Chondrocyte (in vitro differentiated cells): ENCODE data around the gene FANCD2OS. TPM values are rescaled to one million over a fixed set of nuclear protein-coding genes. Genes with fewer than 3 reads are reported as not detected.
"Not testable (repeated sequence)": the region's sequence is repeated elsewhere in the genome, so short reads cannot be mapped to it uniquely, and the experiment has no call there.

Source experiments
- DNase-seq: peaks from one replicate; pipeline ENCODE4 v3.0.0; 2021; ENCODE audit warnings: mixed read lengths, low spot score
- H3K27ac Mint-ChIP-seq: one replicate; pipeline ENCODE4 v1.8.0; 2021; ENCODE audit warnings: mild to moderate bottlenecking, moderate library complexity, mixed read lengths; ENCODE audit not compliant: unreplicated experiment
- H3K27me3 Mint-ChIP-seq: 2 replicates; pipeline ENCODE4 v1.8.0; 2021; ENCODE audit warnings: low read depth, mixed read lengths
- H3K36me3 Mint-ChIP-seq: 2 replicates; pipeline ENCODE4 v1.8.0; 2021; ENCODE audit warnings: low read depth, mixed read lengths
- H3K4me1 Mint-ChIP-seq: 2 replicates; pipeline ENCODE4 v1.8.0; 2021; ENCODE audit warnings: low read depth, mild to moderate bottlenecking, mixed read lengths
- H3K4me3 Mint-ChIP-seq: one replicate; pipeline ENCODE4 v1.8.0; 2021; ENCODE audit warnings: mild to moderate bottlenecking, moderate library complexity, mixed read lengths; ENCODE audit not compliant: unreplicated experiment
- H3K9me3 Mint-ChIP-seq: 2 replicates; pipeline ENCODE4 v1.8.0; 2021; ENCODE audit warnings: low read depth, mixed read lengths
- total RNA-seq: library from RNA; stranded (reverse); gene quantifications from 3 replicates; pipeline ENCODE4 v1.2.1, GENCODE V29; 2021
- TF ChIP-seq, protein P1 (sequence below): fragments of 200-600 bp; sonication (generic); IDR thresholded peaks from 2 replicates; pipeline ENCODE4 v1.5.0; 2021; ENCODE audit warnings: antibody characterized with exemption, mild to moderate bottlenecking, moderate library complexity

FANCD2OS gene
- total RNA-seq, 1 donor from 2014 or later, result not detected

DNA sequence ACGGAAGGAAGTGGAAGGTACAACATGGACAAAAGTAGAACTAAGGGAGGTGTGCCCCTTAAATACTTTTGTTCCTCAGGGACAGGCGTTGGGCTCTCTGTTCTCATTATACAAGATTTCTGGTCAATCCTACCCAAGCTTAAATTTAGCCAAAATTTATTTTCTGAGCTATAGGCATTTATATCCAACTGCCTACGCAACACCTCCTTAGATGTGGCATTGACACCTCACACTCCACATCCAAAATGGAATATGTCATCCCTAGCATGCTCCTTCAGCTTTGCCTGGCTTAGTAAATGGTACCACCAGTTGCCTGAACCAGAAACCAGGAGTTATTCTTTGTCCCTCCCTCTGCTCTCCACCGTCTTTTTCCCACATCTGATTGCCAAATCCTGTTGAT lies 26.2 kb downstream of the FANCD2OS start:
- Mint-ChIP-seq H3K4me3 (no peak overlapping the region), H3K27ac (no peak overlapping the region), H3K9me3 (no peaks in the 10 kb centered on the region), H3K36me3 (peaks cover 7% of the 10 kb centered on the region), H3K27me3 (no peaks in the 10 kb centered on the region), H3K4me1 (no peaks in the 10 kb centered on the region)
- TF ChIP-seq, protein P1, sequence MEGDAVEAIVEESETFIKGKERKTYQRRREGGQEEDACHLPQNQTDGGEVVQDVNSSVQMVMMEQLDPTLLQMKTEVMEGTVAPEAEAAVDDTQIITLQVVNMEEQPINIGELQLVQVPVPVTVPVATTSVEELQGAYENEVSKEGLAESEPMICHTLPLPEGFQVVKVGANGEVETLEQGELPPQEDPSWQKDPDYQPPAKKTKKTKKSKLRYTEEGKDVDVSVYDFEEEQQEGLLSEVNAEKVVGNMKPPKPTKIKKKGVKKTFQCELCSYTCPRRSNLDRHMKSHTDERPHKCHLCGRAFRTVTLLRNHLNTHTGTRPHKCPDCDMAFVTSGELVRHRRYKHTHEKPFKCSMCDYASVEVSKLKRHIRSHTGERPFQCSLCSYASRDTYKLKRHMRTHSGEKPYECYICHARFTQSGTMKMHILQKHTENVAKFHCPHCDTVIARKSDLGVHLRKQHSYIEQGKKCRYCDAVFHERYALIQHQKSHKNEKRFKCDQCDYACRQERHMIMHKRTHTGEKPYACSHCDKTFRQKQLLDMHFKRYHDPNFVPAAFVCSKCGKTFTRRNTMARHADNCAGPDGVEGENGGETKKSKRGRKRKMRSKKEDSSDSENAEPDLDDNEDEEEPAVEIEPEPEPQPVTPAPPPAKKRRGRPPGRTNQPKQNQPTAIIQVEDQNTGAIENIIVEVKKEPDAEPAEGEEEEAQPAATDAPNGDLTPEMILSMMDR, result no peak
- DNase-seq, result no peak

DNA sequence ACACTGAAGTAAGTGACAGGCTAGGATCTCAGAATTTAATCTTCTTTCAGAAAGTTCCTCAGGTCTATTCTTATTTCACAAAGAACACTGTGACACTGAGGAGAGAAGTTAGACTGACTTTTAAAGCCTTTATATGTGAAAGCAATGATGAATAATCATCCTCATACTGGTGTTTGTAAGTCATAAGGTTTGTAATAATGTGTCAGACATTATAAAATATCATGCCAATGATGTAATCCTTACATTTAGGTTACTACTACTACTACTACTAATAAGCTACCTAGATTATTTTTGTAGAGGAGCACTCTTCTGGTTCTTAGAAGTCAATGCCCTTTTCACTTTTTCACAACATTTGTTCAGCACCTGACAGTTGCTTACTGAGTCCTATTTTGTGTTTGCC lies 33.4 kb downstream of the FANCD2OS start:
- DNase-seq, result no peak
- Mint-ChIP-seq H3K36me3 (peaks cover 2% of the 10 kb centered on the region), H3K27ac (no peak overlapping the region), H3K4me1 (no peaks in the 10 kb centered on the region), H3K4me3 (no peak overlapping the region), H3K9me3 (no peaks in the 10 kb centered on the region), H3K27me3 (no peaks in the 10 kb centered on the region)
- TF ChIP-seq, protein P1, result no peak

DNA sequence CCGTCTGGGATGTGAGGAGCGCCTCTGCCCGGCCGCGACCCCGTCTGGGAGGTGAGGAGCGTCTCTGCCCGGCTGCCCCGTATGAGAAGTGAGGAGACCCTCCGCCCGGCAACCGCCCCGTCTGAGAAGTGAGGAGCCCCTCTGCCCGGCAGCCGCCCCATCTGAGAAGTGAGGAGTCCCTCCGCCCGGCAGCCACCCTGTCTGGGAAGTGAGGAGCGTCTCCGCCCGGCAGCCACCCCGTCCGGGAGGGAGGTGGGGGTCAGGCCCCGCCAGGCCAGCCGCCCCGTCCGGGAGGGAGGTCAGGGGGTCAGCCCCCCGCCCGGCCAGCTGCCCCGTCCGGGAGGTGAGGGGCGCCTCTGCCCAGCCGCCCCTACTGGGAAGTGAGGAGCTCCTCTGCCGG lies 38.0 kb downstream of the FANCD2OS start:
- not testable (repeated sequence) for H3K9me3 Mint-ChIP-seq, DNase-seq
- peaks cover 15% of the 10 kb centered on the region for H3K36me3 Mint-ChIP-seq

DNA sequence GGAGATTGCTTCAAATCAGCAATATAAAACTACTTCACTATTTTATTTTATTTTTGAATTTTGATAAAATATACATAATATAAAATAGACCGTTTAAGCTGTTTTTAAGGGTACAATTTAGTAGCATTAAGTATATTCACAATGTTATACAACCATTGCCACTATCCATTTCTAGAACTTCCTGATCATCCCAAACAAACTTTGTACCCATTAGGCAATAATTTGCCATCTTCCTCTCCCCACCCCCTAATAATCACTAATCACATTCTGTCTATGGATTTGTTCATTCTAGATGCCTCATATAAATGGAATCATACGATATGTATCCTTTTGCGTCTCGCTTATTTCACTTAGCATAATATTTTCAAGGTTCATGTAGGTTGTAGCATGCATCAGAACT lies 53.0 kb downstream of the FANCD2OS start:
- Mint-ChIP-seq H3K27ac (no peak overlapping the region), H3K9me3 (no peaks in the 10 kb centered on the region), H3K4me3 (no peak overlapping the region), H3K27me3 (no peaks in the 10 kb centered on the region), H3K4me1 (no peaks in the 10 kb centered on the region), H3K36me3 (peaks cover 1% of the 10 kb centered on the region)
- DNase-seq, result no peak
- TF ChIP-seq, protein P1, result no peak

More for the DNA sequence above, 38.0 kb downstream of the FANCD2OS start:
- not testable (repeated sequence) for H3K4me3 Mint-ChIP-seq, H3K4me1 Mint-ChIP-seq, H3K27me3 Mint-ChIP-seq, H3K27ac Mint-ChIP-seq

Other genes starting within 250 kb of the FANCD2OS start
- gene CIDEC, start 228.0 kb downstream of the FANCD2OS start, total RNA-seq, result not detected in 3 replicates
- gene JAGN1, start 217.6 kb downstream of the FANCD2OS start, total RNA-seq, result 20.3 to 25.1 TPM (median 24.5 TPM) in 3 replicates
- 0.42 to 1.6 TPM (median 0.92 TPM) in 3 replicates for gene IL17RE, start 205.4 kb downstream of the FANCD2OS start, total RNA-seq
- gene IL17RC, start 191.2 kb downstream of the FANCD2OS start, total RNA-seq, result 20.8 to 26.4 TPM (median 21.3 TPM) in 3 replicates
- 26.5 to 29.9 TPM (median 28.2 TPM) in 3 replicates for gene CRELD1, start 174.4 kb downstream of the FANCD2OS start, total RNA-seq
- 3.9 to 7.6 TPM (median 3.9 TPM) in 3 replicates for gene PRRT3, start 155.8 kb downstream of the FANCD2OS start, total RNA-seq
- gene EMC3, start 121.4 kb downstream of the FANCD2OS start, total RNA-seq, result 51.5 to 60.0 TPM (median 52.9 TPM) in 3 replicates
- gene FANCD2, start 81.8 kb downstream of the FANCD2OS start, total RNA-seq, result 3.6 to 8.1 TPM (median 3.6 TPM) in 3 replicates
- gene BRK1, start 7.4 kb upstream of the FANCD2OS start, total RNA-seq, result 113 to 122 TPM (median 117 TPM) in 3 replicates
- gene VHL, start 33.5 kb upstream of the FANCD2OS start, total RNA-seq, result 31.4 to 39.1 TPM (median 38.5 TPM) in 3 replicates
- gene IRAK2, start 56.7 kb upstream of the FANCD2OS start, total RNA-seq, result 0.63 to 1.6 TPM (median 1.6 TPM) in 3 replicates
- gene TATDN2, start 140.2 kb upstream of the FANCD2OS start, total RNA-seq, result 29.9 to 41.5 TPM (median 31.8 TPM) in 3 replicates
- not detected in 3 replicates for gene GHRL, start 184.7 kb upstream of the FANCD2OS start, total RNA-seq
- gene SEC13, start 212.9 kb upstream of the FANCD2OS start, total RNA-seq, result 197 to 243 TPM (median 198 TPM) in 3 replicates